ENCODE measurements around the gene GLDC. TPM values are rescaled to one million over a fixed set of nuclear protein-coding genes. Genes with fewer than 3 reads are reported as not detected.

The GLDC gene
- total and polyA plus RNA-seq, 12 donors, result 0.03 TPM; not detected in 11

DNA sequence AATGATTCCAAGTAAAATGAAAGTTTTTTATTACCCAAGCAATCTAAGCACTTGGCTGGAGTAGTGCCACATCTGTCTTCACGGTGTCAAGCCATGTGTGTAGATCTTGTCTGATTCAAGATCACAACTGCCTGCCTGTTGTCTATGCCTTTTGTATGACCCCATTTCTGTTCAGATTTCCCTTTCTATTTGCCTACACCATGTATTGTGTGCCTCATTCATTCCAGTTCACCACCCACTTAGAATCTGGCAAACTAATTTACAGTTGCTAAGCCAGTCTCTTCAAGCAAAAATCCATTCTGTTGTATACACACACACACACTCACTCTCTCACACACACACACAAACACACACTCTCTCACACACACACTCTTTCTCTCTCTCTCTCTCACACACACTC lies 33.7 kb downstream of the GLDC start:
- TF ChIP-seq, protein P1, sequence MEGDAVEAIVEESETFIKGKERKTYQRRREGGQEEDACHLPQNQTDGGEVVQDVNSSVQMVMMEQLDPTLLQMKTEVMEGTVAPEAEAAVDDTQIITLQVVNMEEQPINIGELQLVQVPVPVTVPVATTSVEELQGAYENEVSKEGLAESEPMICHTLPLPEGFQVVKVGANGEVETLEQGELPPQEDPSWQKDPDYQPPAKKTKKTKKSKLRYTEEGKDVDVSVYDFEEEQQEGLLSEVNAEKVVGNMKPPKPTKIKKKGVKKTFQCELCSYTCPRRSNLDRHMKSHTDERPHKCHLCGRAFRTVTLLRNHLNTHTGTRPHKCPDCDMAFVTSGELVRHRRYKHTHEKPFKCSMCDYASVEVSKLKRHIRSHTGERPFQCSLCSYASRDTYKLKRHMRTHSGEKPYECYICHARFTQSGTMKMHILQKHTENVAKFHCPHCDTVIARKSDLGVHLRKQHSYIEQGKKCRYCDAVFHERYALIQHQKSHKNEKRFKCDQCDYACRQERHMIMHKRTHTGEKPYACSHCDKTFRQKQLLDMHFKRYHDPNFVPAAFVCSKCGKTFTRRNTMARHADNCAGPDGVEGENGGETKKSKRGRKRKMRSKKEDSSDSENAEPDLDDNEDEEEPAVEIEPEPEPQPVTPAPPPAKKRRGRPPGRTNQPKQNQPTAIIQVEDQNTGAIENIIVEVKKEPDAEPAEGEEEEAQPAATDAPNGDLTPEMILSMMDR (IDR thresholded peaks at IDR 0.05), result no peak
- peaks cover 0 to 6% (median 0%) of the 10 kb centered on the region in 7 donors for H3K27me3 ChIP-seq
- 77 to 78% methylated on average over 1 of the region's 1 CpG for WGBS, 2 donors
- intact Hi-C loops (cut with DNase I), result no loop called here
- H3K27ac ChIP-seq, result no peak overlapping the region
- no peak for DNase-seq
- ATAC-seq, result no peak
- H3K4me1 ChIP-seq, result no peaks in the 10 kb centered on the region
- no peaks in the 10 kb centered on the region for H3K36me3 ChIP-seq
- no peak overlapping the region for H3K4me3 ChIP-seq
- no peaks in the 10 kb centered on the region for H3K9me3 ChIP-seq

DNA sequence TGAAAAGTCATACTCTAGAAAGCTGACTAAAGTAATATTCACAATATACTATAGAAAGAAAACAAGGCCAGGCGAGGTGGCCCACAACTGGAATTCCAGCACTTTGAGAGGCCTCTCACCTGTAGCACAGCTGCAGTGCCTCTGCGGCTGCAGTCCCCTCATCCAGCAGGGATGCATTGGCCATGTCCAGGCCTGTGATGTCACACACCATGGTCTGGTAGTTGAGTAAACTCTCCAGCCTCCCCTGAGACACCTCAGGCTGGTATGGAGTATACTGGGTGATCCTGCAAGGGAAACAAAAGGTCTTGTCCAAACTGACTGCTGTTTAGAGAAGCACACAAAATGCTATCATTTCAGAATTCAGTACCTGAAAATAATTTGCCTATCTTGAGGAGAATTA lies 35.5 kb downstream of the GLDC start:
- no peaks in the 10 kb centered on the region for H3K9me3 ChIP-seq
- intact Hi-C loops (cut with DNase I), result no loop called here
- no peak for ATAC-seq
- WGBS, 2 donors, result 89% methylated on average over 2 of the region's 2 CpGs
- H3K27me3 ChIP-seq, result no peaks in the 10 kb centered on the region
- no peak overlapping the region for H3K27ac ChIP-seq
- no peak for DNase-seq
- no peaks in the 10 kb centered on the region for H3K4me1 ChIP-seq
- no peak overlapping the region for H3K4me3 ChIP-seq
- H3K36me3 ChIP-seq, result no peaks in the 10 kb centered on the region
- TF ChIP-seq, protein P1 (IDR thresholded peaks at IDR 0.05), result no peak

DNA sequence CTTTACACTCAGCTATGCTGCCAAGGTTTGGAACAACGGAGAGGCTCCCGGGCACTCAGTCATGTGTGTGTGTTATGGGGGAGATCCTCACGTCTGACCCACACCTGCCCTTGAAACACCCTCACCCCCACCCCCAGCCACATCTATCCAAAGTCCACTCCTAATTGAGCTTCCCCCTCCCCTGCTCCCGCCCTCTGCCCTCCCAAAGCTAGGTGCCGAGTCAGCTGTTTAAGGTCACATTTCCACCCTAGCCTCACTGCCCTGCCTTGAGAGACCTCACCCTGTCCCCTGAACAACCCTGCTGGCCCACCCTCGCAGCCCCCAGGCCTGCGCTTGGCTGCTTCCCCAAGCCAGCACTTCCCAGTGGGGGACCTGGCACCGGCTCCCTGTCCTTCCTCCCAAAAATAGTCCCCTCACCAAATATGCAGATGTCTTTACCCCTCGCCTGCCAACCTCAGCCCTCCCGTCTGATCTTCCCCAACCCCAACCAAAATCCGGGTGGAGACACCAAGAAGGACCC lies 36.0 kb downstream of the GLDC start:
- WGBS, 2 donors, result 87 to 89% methylated on average over 11 of the region's 11 CpGs
- intact Hi-C loops (cut with DNase I), result no loop called here
- no peaks in the 10 kb centered on the region for H3K9me3 ChIP-seq
- DNase-seq (no peak), ATAC-seq (no peak)
- H3K27ac ChIP-seq, result no peak overlapping the region
- H3K4me1 ChIP-seq, result no peaks in the 10 kb centered on the region
- TF ChIP-seq, protein P1 (IDR thresholded peaks at IDR 0.05), result no peak
- H3K27me3 ChIP-seq, result no peaks in the 10 kb centered on the region
- H3K4me3 ChIP-seq, result no peak overlapping the region
- no peaks in the 10 kb centered on the region for H3K36me3 ChIP-seq

DNA sequence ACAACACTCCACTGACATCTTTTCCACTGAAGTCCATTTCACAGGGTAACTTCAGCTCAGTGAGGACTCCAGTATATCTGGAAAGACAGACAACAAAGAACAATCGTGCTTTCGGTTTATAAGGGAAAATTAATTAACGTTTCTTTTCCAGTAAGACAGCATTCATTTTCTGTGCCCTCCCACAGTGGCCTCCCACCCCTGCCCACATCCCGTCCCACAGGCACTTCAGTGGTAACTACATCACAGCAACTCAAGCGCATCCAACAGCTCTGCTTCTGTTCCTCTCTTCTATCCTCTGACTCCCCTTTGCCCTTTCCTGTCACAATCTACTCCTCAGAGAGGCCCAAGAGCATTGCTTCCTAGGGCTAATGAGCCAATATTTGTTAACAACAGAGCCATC lies 40.3 kb downstream of the GLDC start:
- H3K27ac ChIP-seq, result no peak overlapping the region
- ATAC-seq (no peak), DNase-seq (no peak)
- intact Hi-C loops (cut with DNase I), result no loop called here
- no peaks in the 10 kb centered on the region for H3K4me1 ChIP-seq
- no peaks in the 10 kb centered on the region for H3K9me3 ChIP-seq
- H3K36me3 ChIP-seq, result no peaks in the 10 kb centered on the region
- no peaks in the 10 kb centered on the region for H3K27me3 ChIP-seq
- H3K4me3 ChIP-seq, result no peak overlapping the region
- TF ChIP-seq, protein P1 (IDR thresholded peaks at IDR 0.05), result no peak
- WGBS, 2 donors, result 81% methylated on average over 5 of the region's 5 CpGs
